ENCODE measurements around the gene CYB561D1.

- TF ChIP-seq CTCF (IDR thresholded peaks at IDR 0.05; ENCODE audit: extremely low read depth in 1 of 2, insufficient read depth in 1 of 2, low read depth in 1 of 2, low read length in 2 of 2): peak; percentile 74 to 82
- TF ChIP-seq FOS (IDR thresholded peaks at IDR 0.05; ENCODE audit: borderline replicate concordance, insufficient read depth, low read length): no peak
- TF ChIP-seq EZH2 (IDR thresholded peaks at IDR 0.05; ENCODE audit: borderline replicate concordance, low read depth, low read length, severe bottlenecking): no peak
- TF ChIP-seq POLR2AphosphoS5 (IDR thresholded peaks at IDR 0.05; ENCODE audit: insufficient read depth, low read depth, low read length): no peak
- TF ChIP-seq POLR2A (IDR thresholded peaks at IDR 0.05; ENCODE audit: low read depth, low read length): peak; percentile 45
- TF ChIP-seq JUN (IDR thresholded peaks at IDR 0.05; ENCODE audit: borderline replicate concordance, insufficient read depth, insufficient read length, low read depth): no peak
- no peak for TF ChIP-seq MAX (IDR thresholded peaks at IDR 0.05; ENCODE audit: insufficient read depth, insufficient read length)
Observed at GRCh38 chr1:109546311-109547109, 52.6 kb downstream of the CYB561D1 start.

Measured in endothelial cell of umbilical vein (primary cell).